ENCODE results near the gene ROPN1L.
A peak's percentile ranks its signal among the peaks of the same experiment; 100 is the strongest.
"Not testable (repeated sequence)": the region's sequence is repeated elsewhere in the genome, so short reads cannot be mapped to it uniquely, and the experiment has no call there.

ROPN1L gene

GRCh38 chr5:10441083-10441991 is at the start of gene ROPN1L:
Gene ROPN1L (plus strand): TSS chr5:10441879. CDS start chr5:10442168, 289 bp downstream.
- DNase-seq, result peak; percentile 86

GRCh38 chr5:10392567-10393328 is 48.9 kb upstream of the ROPN1L start:
- DNase-seq, result not testable (repeated sequence)

GRCh38 chr5:10393491-10393890 is 48.2 kb upstream of the ROPN1L start:
- no peak for DNase-seq

- DNase-seq, result no peak
Measured at GRCh38 chr5:10396552-10396951, 45.1 kb upstream of the ROPN1L start.

GRCh38 chr5:10399839-10400238 is 41.8 kb upstream of the ROPN1L start:
- no peak for DNase-seq

GRCh38 chr5:10400411-10400810 is 41.3 kb upstream of the ROPN1L start:
- no peak for DNase-seq

GRCh38 chr5:10400831-10401230 is 40.8 kb upstream of the ROPN1L start:
- no peak for DNase-seq

- DNase-seq, result no peak
Measured at GRCh38 chr5:10401498-10401897, 40.2 kb upstream of the ROPN1L start.

GRCh38 chr5:10403829-10404228 is 37.9 kb upstream of the ROPN1L start:
- no peak for DNase-seq

GRCh38 chr5:10406651-10407050 is 35.0 kb upstream of the ROPN1L start:
- no peak for DNase-seq

GRCh38 chr5:10409504-10409903 is 32.2 kb upstream of the ROPN1L start:
- no peak for DNase-seq

- no peak for DNase-seq
Measured at GRCh38 chr5:10410662-10411061, 31.0 kb upstream of the ROPN1L start.

GRCh38 chr5:10411336-10411735 is 30.3 kb upstream of the ROPN1L start:
- no peak for DNase-seq

GRCh38 chr5:10416868-10417267 is 24.8 kb upstream of the ROPN1L start:
- DNase-seq, result no peak

GRCh38 chr5:10418654-10419345 is 22.9 kb upstream of the ROPN1L start:
- DNase-seq, result no peak

GRCh38 chr5:10420468-10420867 is 21.2 kb upstream of the ROPN1L start:
- no peak for DNase-seq

- DNase-seq, result no peak
Measured at GRCh38 chr5:10420932-10421331, 20.7 kb upstream of the ROPN1L start.

- no peak for DNase-seq
Measured at GRCh38 chr5:10421896-10422691, 19.6 kb upstream of the ROPN1L start.

- DNase-seq, result no peak
Measured at GRCh38 chr5:10423022-10423421, 18.7 kb upstream of the ROPN1L start.

GRCh38 chr5:10424124-10424731 is 17.5 kb upstream of the ROPN1L start:
- DNase-seq, result no peak

- DNase-seq, result no peak
Measured at GRCh38 chr5:10427201-10427600, 14.5 kb upstream of the ROPN1L start.

- no peak for DNase-seq
Measured at GRCh38 chr5:10427978-10428377, 13.7 kb upstream of the ROPN1L start.

All from stimulated activated CD4-positive, alpha-beta T cell treated with anti-CD3 and anti-CD28 coated beads, Interleukin-15, amount 100 ng/mL, for 24 hours (primary cell).